Transverse colon (tissue), 3 donors: ENCODE measurements around the gene ZNF280C.
"Not testable (repeated sequence)": the region's sequence is repeated elsewhere in the genome, so short reads cannot be mapped to it uniquely, and the experiment has no call there.

Experiments
- CTCF ChIP-seq, 5 experiments: fragments of 200-600 bp in 3 of 5; fragments of 450-650 bp in 2 of 5; sonication (generic) in 3 of 5; IDR thresholded peaks; 1 replicate in 2 of 5; 2 replicates in 3 of 5; pipeline ENCODE4 v1.5.1; 2016 to 2017; ENCODE audit warnings: antibody characterized with exemption in 5 of 5, inconsistent platforms in 3 of 5, mild to moderate bottlenecking in 2 of 5, moderate library complexity in 1 of 5
- EP300 ChIP-seq: sonication (generic); formaldehyde crosslinking; IDR thresholded peaks from one replicate; pipeline ENCODE4 v1.6.1; 2017; ENCODE audit warnings: antibody characterized with exemption, low read depth

GRCh38 chrX:130269391-130269790 lies 692 bp upstream of the ZNF280C start:
- not testable (repeated sequence) for TF ChIP-seq CTCF (IDR thresholded peaks at IDR 0.05); EP300
